NCI-H82 treated with DMSO at 0.1 percent for 48 hours (cell line): ENCODE data around the gene SNX32.

ENCODE experiments used
- DNase-seq: peaks from one replicate; lab custom pipeline; 2025; ENCODE audit not compliant: unreplicated experiment; lab: John Stamatoyannopoulos, UW

Gene SNX32

DNA sequence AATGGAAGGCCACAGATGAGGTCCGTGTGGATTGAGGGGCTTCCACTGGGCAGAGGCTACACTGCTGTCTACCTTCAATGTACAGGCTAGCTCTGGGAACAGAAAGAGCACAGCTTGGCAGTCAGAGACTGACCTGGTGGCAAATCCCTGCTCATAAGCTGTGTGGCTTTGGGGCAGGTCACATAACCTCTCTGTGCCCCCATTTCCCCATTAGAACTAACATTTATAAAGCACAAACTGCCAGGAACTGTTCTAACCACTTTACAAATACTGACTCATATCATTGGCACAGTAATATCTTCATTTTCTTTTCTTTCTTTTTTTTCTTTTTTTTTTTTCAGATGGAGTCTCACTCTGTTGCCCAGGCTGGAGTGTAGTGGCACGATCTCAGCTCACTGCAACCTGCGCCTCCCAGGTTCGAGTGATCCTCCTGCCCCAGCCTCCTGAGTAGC lies 63.3 kb downstream of the SNX32 start:
- no peak for DNase-seq

DNA sequence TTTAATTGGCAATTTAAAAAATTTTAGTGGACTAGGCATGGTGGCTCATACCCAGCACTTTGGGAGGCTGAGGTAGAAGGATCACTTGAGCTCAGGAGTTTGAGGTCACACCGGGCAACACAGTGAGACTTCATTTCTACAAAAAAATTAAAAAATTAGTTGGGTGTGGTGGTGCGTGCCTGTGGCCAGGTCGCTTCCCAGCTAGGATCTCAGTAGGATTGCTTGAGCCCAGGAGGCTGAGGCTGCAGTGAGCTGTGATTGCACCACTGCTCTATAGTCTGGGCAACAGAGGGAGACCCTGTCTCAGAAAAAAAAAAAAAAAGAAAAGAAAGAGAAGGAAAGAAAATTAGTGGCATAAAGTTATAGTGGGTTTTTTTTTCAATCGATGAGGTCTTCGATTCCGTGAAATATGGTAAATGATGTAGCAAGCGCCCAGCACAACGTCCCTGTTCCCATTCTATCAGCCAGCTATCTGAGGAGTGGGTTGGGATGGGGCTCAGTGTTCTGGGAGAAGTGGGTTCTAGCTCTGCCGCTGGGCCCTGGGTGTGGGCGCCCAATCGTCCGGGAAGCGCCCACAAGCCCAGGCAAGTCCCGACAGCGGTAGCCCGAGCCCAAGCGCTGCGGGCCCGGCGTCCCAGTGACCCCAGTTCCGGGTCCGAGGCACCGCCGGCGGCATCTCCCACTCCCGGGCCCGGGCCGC lies 65.0 kb downstream of the SNX32 start:
- no peak for DNase-seq

DNA sequence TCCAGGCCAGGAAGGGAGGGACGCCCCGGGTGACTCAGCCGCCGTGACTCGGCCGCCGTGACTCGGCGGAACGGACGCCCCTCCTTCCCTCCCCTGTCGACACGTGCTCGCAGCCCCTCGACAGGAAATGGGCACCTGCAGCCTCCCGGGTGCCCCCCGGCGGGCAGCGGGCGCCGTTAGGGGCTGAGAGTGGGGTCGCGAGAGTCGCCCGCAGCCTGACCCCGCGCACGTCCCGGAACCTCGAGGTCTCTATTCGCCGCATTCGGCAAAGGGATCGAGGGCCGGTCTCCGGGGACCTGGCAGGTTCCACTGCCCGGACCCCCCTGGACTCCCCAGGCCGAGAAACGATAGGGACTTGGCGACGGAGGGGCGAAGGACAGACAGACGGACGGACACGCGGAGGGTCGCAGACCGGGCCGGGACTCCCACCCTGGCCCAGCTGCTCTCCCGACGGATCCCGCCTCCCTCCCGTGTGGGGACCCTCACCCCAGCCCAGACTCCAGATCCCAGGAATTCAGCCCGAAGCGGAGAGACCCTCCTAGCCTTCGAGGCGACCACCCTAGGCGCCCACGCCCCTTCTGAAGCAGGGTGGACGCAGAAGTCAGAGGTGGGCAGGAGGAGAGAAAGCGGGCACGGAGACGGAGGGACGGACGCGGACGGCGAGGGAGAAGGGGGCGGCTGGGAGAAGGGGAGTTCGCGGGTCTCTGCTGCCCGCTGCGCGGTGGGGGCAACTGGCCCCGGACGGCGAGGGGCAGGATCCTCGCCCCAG lies 65.8 kb downstream of the SNX32 start:
- DNase-seq, result no peak

DNA sequence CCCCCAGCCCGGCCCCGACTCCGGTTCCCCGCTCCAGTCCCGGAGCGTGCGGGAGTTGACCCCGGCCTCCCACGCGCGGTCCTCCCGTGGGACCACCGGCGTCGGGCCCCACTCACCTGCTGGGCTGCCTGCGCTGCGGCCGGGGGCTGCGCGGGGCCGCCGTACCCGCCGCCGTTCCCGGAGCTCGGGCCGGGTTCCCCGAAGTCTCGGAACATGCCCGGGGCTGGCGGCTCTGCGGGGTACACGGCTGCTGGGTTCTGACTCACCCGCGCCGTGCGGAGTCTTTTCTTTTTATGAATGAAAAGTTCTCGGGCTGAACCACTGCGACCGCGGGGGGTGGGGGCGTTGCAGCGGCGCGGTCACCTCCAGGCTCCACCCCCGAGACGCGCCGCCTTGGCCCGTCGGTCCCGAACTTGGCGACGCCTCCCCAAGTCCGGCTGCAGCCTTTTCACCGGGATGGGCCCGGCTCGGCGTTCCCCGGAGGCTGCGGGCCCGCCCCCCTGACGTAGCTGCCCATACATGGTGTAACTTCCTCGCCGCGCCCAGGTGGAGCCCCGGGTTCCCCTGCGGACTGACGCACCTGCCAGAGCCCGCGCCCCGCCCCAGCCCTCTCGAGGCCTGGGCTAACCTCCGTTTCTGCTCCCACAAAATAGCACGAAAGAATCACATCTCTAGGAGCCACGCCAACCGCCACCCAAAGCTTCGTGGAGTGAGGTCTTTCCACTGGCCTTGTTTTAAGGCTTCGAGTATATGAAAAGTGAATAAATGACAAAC lies 66.5 kb downstream of the SNX32 start, which contains the start of gene FOSL1:
Gene FOSL1 (minus strand): TSS at position 264 of the 774 bp plus-strand sequence. CDS start 49 bp downstream, at position 215.
- no peak for DNase-seq

DNA sequence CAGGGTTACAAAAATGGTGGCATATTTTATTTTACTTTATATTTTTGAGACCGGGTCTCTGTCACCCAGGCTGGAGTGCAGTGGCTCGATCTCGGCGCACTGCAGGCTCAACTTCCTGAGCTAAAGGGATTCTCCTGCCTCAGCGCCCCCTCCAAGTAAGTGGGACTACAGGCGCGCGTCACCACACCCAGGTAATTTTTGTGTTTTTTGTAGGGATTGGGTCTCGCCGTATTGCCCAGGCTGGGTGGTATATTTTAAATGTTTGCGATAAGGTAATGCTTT lies 67.1 kb downstream of the SNX32 start:
- DNase-seq, result no peak

DNA sequence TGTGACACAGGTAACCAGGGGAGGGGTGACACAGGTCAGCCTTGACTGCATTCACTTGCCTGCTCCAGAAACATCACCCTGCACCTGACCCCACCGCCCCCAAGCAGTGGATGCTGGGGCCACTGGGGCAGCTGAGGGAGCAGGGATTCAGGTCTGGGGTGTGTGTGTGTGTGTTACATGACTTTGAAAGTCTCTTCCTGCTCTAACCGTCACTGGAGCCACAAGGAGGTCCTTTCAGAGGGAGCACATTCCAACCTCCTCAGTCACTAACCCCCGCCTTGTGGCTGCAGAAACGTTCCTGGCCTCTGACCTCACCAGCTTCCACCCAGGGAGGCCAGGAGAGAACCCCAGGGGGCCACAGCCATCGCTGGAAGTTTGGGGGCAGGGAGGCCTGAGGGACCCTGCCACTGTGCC lies 69.3 kb downstream of the SNX32 start:
- DNase-seq, result no peak
